Occipital lobe (tissue), 2 donors: ENCODE measurements around the gene RELL1. TPM values are rescaled to one million over a fixed set of nuclear protein-coding genes. Genes with fewer than 3 reads are reported as not detected.

Source experiments
- DNase-seq: peaks from one replicate; lab custom pipeline; 2025; lab: John Stamatoyannopoulos, UW
- total RNA-seq: library from RNA; depleted of rRNA; stranded (reverse); fragments of >200 nt; gene quantifications from one replicate; pipeline ENCODE4 v1.2.3, GENCODE V29; 2014

RELL1 gene
- 40.6 TPM for total RNA-seq

DNA sequence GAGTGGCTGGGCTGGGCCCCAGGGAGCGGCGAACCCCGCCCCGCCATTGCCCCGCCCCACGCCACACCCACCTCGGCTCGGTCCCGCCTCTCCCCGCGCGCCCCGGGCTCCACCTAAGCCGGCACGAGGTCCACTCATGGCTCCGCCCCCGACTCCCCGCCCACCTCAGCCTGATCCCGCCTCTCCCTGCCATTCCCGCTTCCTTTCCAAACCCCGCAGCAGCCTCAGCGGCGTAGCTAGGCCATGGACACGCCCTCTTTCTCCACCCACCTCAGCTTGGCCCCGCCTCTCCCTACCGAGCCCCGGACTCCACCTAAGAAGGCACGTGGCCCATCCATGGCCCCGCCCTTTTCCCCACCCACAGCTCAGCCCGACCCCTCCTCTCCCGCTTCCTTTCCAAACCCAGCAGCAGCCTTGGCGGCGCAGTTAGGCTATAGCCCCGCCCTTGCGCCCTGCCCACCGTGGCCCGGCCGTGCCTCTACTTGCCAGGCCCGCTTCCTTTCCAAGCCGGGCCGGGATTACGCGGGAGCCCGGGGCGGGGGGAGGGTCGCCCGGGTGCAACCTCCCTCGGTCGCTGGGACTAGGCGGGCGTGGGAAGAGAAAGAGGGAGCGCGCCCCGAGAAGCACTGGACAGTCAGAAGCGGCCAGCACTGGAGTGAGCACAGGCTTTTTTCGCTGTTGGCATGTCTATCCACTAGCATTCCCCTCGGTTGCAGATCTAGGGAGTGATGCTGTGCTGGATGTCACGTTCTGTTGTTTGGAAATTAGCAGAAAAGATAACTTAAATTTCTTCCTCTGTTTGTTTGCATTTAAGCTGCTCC, at the start of gene RELL1:
Gene RELL1, minus strand, starts transcription at position 4 of the 821 bp plus-strand sequence. CDS start 89 bp downstream, outside the sequence.
- peak; percentile 100 for DNase-seq

- no peak for DNase-seq
Measured at GRCh38 chr4:37735578-37735977, 49.4 kb upstream of the RELL1 start.

DNA sequence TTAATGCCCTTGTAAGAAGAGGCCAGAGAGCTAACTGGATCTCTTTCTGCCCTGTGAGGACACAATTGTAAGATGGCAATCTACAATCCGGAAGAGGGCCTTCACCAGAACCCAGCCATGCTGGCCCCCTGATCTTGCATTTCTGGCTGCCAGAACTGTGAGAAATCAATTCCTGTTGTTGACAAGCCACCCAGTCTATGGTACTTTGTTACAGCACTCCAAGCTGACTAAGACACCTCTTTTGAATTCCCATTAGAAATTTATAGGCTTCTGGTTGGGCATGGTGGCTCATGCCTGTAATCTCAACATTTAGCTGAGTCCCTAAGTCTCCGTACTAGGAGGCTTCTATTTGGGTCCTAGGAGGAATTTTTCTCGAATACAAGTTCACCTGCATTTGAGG, 48.8 kb upstream of the RELL1 start:
- DNase-seq: no peak

- DNase-seq: no peak
Measured at GRCh38 chr4:37733240-37733867, 47.2 kb upstream of the RELL1 start.

- no peak for DNase-seq
Measured at GRCh38 chr4:37732526-37733186, 46.5 kb upstream of the RELL1 start.

GRCh38 chr4:37729649-37730004, 43.5 kb upstream of the RELL1 start:
- DNase-seq: no peak

- DNase-seq: no peak
Measured at GRCh38 chr4:37728064-37728463, 41.9 kb upstream of the RELL1 start.

- DNase-seq: no peak
Measured at GRCh38 chr4:37727635-37728034, 41.5 kb upstream of the RELL1 start.

- peak; percentile 6 for DNase-seq
Measured at GRCh38 chr4:37726666-37727065, 40.5 kb upstream of the RELL1 start.

GRCh38 chr4:37725718-37726117, 39.5 kb upstream of the RELL1 start:
- no peak for DNase-seq

- DNase-seq: no peak
Measured at GRCh38 chr4:37723067-37723466, 36.9 kb upstream of the RELL1 start.

GRCh38 chr4:37721995-37722638, 35.9 kb upstream of the RELL1 start:
- DNase-seq: no peak

DNA sequence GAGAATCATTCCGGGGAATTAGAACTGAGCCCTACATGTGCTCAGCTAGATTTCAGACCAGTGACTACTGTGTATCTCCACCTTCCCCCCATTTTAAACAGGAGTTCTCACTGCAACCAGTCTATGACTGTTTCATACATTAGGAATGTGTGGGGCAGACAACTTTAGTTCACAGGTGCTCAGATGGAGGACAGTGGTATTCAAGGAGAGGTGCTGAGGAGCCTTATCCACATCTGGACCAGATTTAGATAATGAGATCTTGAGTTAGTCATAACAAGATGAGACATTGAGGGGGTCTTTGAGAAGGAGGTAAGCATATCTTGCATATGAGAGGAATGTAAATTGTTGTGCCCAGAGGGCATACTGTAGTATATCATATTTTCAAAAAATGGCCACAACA, 32.8 kb upstream of the RELL1 start:
- DNase-seq: no peak

DNA sequence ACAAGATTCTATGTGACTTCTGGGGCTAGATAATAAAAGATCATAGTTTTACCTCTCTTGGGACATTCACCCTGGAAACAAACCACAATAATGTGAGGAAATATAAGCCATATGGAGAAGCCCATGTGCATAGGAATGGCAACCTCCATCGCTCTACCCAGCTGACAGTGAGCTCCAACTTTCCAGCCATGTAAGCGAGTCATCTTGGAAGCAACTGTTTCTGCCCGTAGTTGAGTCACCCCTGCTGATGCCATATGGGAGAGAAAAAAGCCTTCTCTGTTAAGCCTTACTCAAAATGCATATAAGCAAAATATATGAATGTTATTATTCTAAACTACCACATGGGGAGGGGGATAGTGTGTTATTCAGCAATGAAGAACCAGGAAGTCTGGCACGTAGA, 31.4 kb upstream of the RELL1 start:
- no peak for DNase-seq

DNA sequence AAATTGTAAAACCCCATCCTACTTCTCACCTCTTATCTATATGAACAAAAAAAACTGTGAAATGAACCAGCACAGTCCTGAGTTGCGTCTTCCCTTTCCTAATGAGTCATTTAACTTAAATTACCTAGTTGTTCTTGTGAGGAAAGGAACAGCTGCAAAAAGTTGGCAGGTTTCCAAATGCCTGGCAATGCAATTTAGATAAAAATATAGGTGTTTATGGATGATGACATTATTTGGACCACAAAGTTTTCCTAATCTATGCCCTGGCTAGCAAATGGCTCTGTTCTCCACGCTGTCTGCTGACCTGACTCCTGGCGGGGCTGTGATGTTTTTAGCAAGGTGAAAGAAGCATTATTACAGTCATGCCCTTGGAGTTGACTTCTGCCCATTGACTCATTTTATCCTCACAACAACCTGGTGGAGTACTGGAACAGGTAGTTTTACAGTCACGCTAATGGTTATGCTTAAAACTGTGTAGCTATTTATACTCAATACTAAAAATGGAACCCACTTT, 29.8 kb upstream of the RELL1 start:
- no peak for DNase-seq

DNA sequence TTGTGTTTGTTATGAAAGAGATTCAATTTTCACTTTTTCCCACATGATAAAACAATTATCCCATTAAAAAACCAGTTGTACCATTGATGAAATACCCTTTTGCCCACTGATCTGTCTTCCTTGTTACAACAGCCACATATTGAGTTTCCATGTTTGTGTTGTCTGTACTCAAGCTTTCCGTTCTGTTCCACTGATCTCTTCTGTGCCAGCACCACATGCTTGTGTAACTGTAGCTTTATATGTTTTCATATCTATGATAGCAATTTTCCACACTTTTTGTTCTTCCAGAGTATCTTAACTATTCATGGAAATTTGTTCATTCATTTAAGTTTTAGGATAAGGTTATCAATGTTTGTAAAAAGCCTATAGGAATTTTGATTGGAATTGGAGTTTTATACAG, 24.3 kb upstream of the RELL1 start:
- DNase-seq: no peak

GRCh38 chr4:37706032-37706431, 19.9 kb upstream of the RELL1 start:
- DNase-seq: no peak

DNA sequence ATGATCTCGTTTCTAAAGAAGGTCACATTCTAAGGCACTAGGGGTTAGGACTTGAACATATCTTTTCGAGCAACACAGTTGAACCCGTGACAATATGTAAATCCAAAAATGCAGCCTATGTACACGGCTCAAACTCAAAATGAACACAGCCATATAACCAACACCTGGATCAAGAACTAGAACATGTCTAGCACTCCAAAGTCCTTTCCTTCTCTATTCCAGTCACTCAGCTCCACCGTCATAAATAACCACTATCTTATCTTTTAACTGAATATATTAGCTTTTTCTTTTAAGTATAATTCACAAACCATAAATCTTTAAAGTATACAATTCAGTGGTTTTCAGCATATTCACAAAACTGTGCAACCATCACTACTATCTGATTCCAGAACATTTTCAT, 19.4 kb upstream of the RELL1 start:
- no peak for DNase-seq

DNA sequence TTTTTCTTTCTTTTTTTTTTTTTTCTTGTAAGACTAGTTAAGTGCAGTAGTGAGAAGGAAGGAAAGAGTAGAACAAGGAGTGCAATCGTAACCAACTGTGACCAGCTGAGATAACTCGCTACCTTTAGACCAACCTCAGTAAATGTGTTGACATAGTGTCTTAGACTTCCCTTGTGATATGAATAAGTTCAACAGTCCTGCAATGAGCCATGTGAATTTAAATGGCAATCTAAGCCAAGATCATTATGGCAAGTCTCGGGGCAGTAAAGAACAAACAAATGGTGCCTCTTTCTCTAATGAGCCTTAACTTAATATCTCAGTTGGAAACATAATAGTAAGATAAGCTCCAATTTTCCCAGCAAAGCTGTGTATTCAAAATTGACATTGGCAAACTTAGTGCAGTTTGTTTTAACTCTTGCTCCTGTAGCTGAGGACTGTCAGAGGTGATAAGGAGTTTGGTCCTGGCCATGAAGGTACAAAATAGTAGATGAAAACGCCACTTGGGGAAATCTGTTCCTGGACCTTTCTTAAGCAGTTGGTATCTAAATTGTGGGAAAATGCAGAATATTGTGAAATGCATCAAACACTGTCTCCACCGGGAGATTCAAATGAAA, 13.8 kb upstream of the RELL1 start:
- no peak for DNase-seq

- DNase-seq: no peak
Measured at GRCh38 chr4:37697566-37697965, 11.4 kb upstream of the RELL1 start.

GRCh38 chr4:37693450-37694190, 7.4 kb upstream of the RELL1 start:
- DNase-seq: no peak
